GM23248 (cell line): ENCODE measurements around the gene GTF3C5. TPM values are rescaled to one million over a fixed set of nuclear protein-coding genes. Genes with fewer than 3 reads are reported as not detected.

Experiments used
- DNase-seq: peaks from one replicate; pipeline ENCODE4 v3.0.0-alpha.2; 2015
- H2AFZ ChIP-seq: fragments of 200-600 bp; sonication (generic); 2 replicates; pipeline ENCODE4 v1.6.1; 2016; ENCODE audit warnings: antibody characterized with exemption
- H3F3A ChIP-seq: fragments of 200-600 bp; sonication (generic); 2 replicates; pipeline ENCODE4 v1.6.1; 2016; ENCODE audit warnings: mild to moderate bottlenecking, antibody characterized with exemption, mixed run types; ENCODE audit not compliant: insufficient read depth
- H3K27ac ChIP-seq: fragments of 200-600 bp; sonication (generic); 2 replicates; pipeline ENCODE4 v1.5.1; 2016; ENCODE audit warnings: mild to moderate bottlenecking
- H3K27me3 ChIP-seq: fragments of 200-600 bp; sonication (generic); replicated peaks from 2 replicates; pipeline ENCODE4 v1.6.1; 2016; ENCODE audit warnings: mild to moderate bottlenecking; ENCODE audit not compliant: insufficient read depth
- H3K36me3 ChIP-seq: fragments of 200-600 bp; sonication (generic); 2 replicates; pipeline ENCODE4 v1.6.1; 2016; ENCODE audit warnings: low read depth, mild to moderate bottlenecking
- H3K4me1 ChIP-seq: fragments of 200-600 bp; sonication (generic); 2 replicates; pipeline ENCODE4 v1.6.1; 2016; ENCODE audit warnings: mild to moderate bottlenecking; ENCODE audit not compliant: insufficient read depth
- H3K4me2 ChIP-seq: fragments of 200-600 bp; sonication (generic); one replicate; pipeline ENCODE4 v1.6.1; 2016; ENCODE audit warnings: mild to moderate bottlenecking; ENCODE audit not compliant: unreplicated experiment
- H3K4me3 ChIP-seq: fragments of 200-600 bp; sonication (generic); 2 replicates; pipeline ENCODE4 v1.5.1; 2016; ENCODE audit warnings: mild to moderate bottlenecking
- H3K79me2 ChIP-seq: fragments of 200-600 bp; sonication (generic); 2 replicates; pipeline ENCODE4 v1.6.1; 2016; ENCODE audit warnings: mild to moderate bottlenecking; ENCODE audit not compliant: insufficient read depth
- H3K9ac ChIP-seq: fragments of 200-600 bp; sonication (generic); 2 replicates; pipeline ENCODE4 v1.6.1; 2016; ENCODE audit warnings: mild to moderate bottlenecking
- H3K9me2 ChIP-seq: fragments of 200-600 bp; sonication (generic); 2 replicates; pipeline ENCODE4 v1.6.1; 2016; ENCODE audit warnings: mixed run types, mild to moderate bottlenecking, moderate library complexity; ENCODE audit not compliant: insufficient read depth
- H3K9me3 ChIP-seq: fragments of 200-600 bp; sonication (generic); one replicate; pipeline ENCODE4 v1.6.1; 2017; ENCODE audit warnings: low read depth
- H4K20me1 ChIP-seq: fragments of 200-600 bp; sonication (generic); 2 replicates; pipeline ENCODE4 v1.6.0; 2016; ENCODE audit not compliant: insufficient read depth
- EZH2 ChIP-seq: fragments of 200-600 bp; sonication (generic); IDR thresholded peaks from 2 replicates; pipeline ENCODE4 v1.6.1; 2018; ENCODE audit warnings: antibody characterized with exemption, mild to moderate bottlenecking; ENCODE audit not compliant: insufficient read depth, poor library complexity, severe bottlenecking
- EZH2phosphoT487 ChIP-seq: fragments of 200-600 bp; sonication (generic); IDR thresholded peaks from 2 replicates; pipeline ENCODE4 v1.6.1; 2018; ENCODE audit warnings: antibody characterized with exemption, moderate library complexity, mild to moderate bottlenecking, low read depth; ENCODE audit not compliant: insufficient read depth
- WGBS, 2 experiments: methylation state at CpG; one replicate each; pipeline ENCODE4 v1.1.6; 2015 to 2017; ENCODE audit warnings: low lambda C conversion rate in 2 of 2, low coverage in 1 of 2; ENCODE audit errors: missing lambda C conversion rate in 2 of 2; 5-methylcytosine and 5-hydroxymethylcytosine counted together
- in situ Hi-C: fragments of 300-500 bp; cut with MboI; formaldehyde crosslinking; loops from 2 replicates; pipeline ENCODE4 v1.15.0; 2020
- polyA plus RNA-seq: library from polyadenylated mRNA; unstranded; fragments of >200 nt; fragmentation: Nextera tagmentation; extraction: Ambion mirVana; gene quantifications from 2 replicates; pipeline ENCODE4 v1.2.1, GENCODE V29; 2016
- total RNA-seq: library from RNA; depleted of rRNA; stranded (reverse); fragments of >200 nt; shearing (Covaris generic); gene quantifications from 2 replicates; pipeline ENCODE4 v1.2.3, GENCODE V29; 2014

Gene GTF3C5
- total and polyA plus RNA-seq, 2 experiments from 2014 or later, result 33.5 to 40.1 TPM

- Histone ChIP-seq H3K4me2 (no peak overlapping the region), H3K36me3 (peaks cover 14% of the 10 kb centered on the region; the same call in 1 of the 2 replicates), H3F3A (no peaks in the 10 kb centered on the region), H3K9me2 (no peaks in the 10 kb centered on the region), H4K20me1 (no peaks in the 10 kb centered on the region), H3K9me3 (no peaks in the 10 kb centered on the region), H3K4me3 (no peak overlapping the region), H3K4me1 (no peaks in the 10 kb centered on the region), H3K79me2 (no peaks in the 10 kb centered on the region), H2AFZ (no peak overlapping the region), H3K27ac (no peak overlapping the region), H3K27me3 (no peaks in the 10 kb centered on the region), H3K9ac (no peak overlapping the region)
- no peak for DNase-seq
- TF ChIP-seq EZH2 (no peak), EZH2phosphoT487 (no peak)
- in situ Hi-C loops, result no loop called here
- WGBS, 2 experiments, result 92% methylated on average over 21 of the region's 21 CpGs
These were observed 71.6 kb downstream of the GTF3C5 start for GRCh38 chr9:133102190-133103021.

GRCh38 chr9:133103183-133103986 lies 72.6 kb downstream of the GTF3C5 start:
- Histone ChIP-seq H3K27me3 (no peaks in the 10 kb centered on the region), H3K4me2 (no peak overlapping the region), H3F3A (no peaks in the 10 kb centered on the region), H3K36me3 (peaks cover 20% of the 10 kb centered on the region; the same call in 1 of the 2 replicates), H3K4me1 (no peaks in the 10 kb centered on the region), H3K9me3 (no peaks in the 10 kb centered on the region), H3K4me3 (no peak overlapping the region), H4K20me1 (no peaks in the 10 kb centered on the region), H3K9me2 (no peaks in the 10 kb centered on the region), H3K79me2 (no peaks in the 10 kb centered on the region), H2AFZ (no peak overlapping the region), H3K27ac (no peak overlapping the region), H3K9ac (no peak overlapping the region)
- TF ChIP-seq EZH2phosphoT487, result no peak
- TF ChIP-seq EZH2, result no peak
- DNase-seq, result peak; percentile 45
- in situ Hi-C loops, result no loop called here
- WGBS, 2 experiments, result 44 to 47% methylated on average over 14 of the region's 14 CpGs

- Histone ChIP-seq H3K9me3 (no peaks in the 10 kb centered on the region), H3K27me3 (no peaks in the 10 kb centered on the region), H3K27ac (no peak overlapping the region), H3F3A (no peaks in the 10 kb centered on the region), H4K20me1 (no peaks in the 10 kb centered on the region), H3K4me1 (no peaks in the 10 kb centered on the region), H3K4me3 (no peak overlapping the region), H2AFZ (no peak overlapping the region), H3K9me2 (no peaks in the 10 kb centered on the region), H3K9ac (no peak overlapping the region), H3K79me2 (no peaks in the 10 kb centered on the region), H3K4me2 (no peak overlapping the region), H3K36me3 (peaks cover 19% of the 10 kb centered on the region; the same call in 1 of the 2 replicates)
- no peak for DNase-seq
- in situ Hi-C loops, result no loop called here
- TF ChIP-seq EZH2phosphoT487 (no peak), EZH2 (no peak)
- WGBS, 2 experiments, result 90 to 94% methylated on average over 11 to 12 of the region's 12 CpGs
These were observed 73.2 kb downstream of the GTF3C5 start for GRCh38 chr9:133103987-133104505.

GRCh38 chr9:133104718-133105460 lies 74.1 kb downstream of the GTF3C5 start:
- no peaks in the 10 kb centered on the region for H4K20me1 ChIP-seq
- 85 to 86% methylated on average over 15 of the region's 15 CpGs for WGBS, 2 experiments
- no peaks in the 10 kb centered on the region for H3K9me2 ChIP-seq
- H2AFZ ChIP-seq, result no peak overlapping the region
- H3K4me2 ChIP-seq, result no peak overlapping the region
- no peaks in the 10 kb centered on the region for H3K79me2 ChIP-seq
- H3K27ac ChIP-seq, result no peak overlapping the region
- no peak overlapping the region for H3K4me3 ChIP-seq
- TF ChIP-seq EZH2 (no peak), EZH2phosphoT487 (no peak)
- H3K9ac ChIP-seq, result no peak overlapping the region
- H3K4me1 ChIP-seq, result no peaks in the 10 kb centered on the region
- no peak for DNase-seq
- H3K36me3 ChIP-seq, result peaks cover 16% of the 10 kb centered on the region; the same call in 1 of the 2 replicates
- H3K9me3 ChIP-seq, result no peaks in the 10 kb centered on the region
- H3K27me3 ChIP-seq, result no peaks in the 10 kb centered on the region
- H3F3A ChIP-seq, result no peaks in the 10 kb centered on the region
- in situ Hi-C loops, result loop anchor here (5.0 kb wide), 1 partner anchor 42 kb away; no protein-coding TSS in a partner anchor
